GM12891 (cell line): ENCODE measurements around the gene BHLHE40.

Experiments
- DNase-seq: peaks from one replicate; pipeline ENCODE4 v3.0.0; 2011; ENCODE audit warnings: low spot score; ENCODE audit not compliant: insufficient read length
- FAIRE-seq: peaks from 2 replicates; lab custom pipeline; 2011; peaks lifted over from hg19 to GRCh38; lab: Jason Lieb, UNC
- PAX5 ChIP-seq: IDR thresholded peaks from 2 replicates; pipeline ENCODE4 v1.6.1; 2011; ENCODE audit warnings: low read length, moderate library complexity, mild to moderate bottlenecking; ENCODE audit not compliant: insufficient read depth, severe bottlenecking
- POLR2A ChIP-seq: IDR thresholded peaks from 2 replicates; pipeline ENCODE4 v1.6.1; 2011; ENCODE audit warnings: low read depth, low read length, control low read depth
- POLR2AphosphoS5 ChIP-seq: IDR thresholded peaks from 2 replicates; pipeline ENCODE4 v1.6.1; 2011; ENCODE audit warnings: low read depth, low read length, control low read depth
- POU2F2 ChIP-seq: IDR thresholded peaks from 2 replicates; pipeline ENCODE4 v1.6.1; 2011; ENCODE audit warnings: low read depth, mild to moderate bottlenecking, control low read depth, low read length, moderate library complexity
- SPI1 ChIP-seq: IDR thresholded peaks from 2 replicates; pipeline ENCODE4 v1.6.1; 2011; ENCODE audit warnings: low read depth, low read length, control low read depth
- TAF1 ChIP-seq: IDR thresholded peaks from 2 replicates; pipeline ENCODE4 v1.6.1; 2011; ENCODE audit warnings: low read depth, low read length, control low read depth

The BHLHE40 gene

GRCh38 chr3:4988983-4989834 lies 10.0 kb downstream of the BHLHE40 start:
- TF ChIP-seq SPI1 (no peak), PAX5 (no peak), TAF1 (no peak), POLR2A (no peak), POU2F2 (no peak), POLR2AphosphoS5 (no peak)
- FAIRE-seq = no peak
- no peak for DNase-seq

- no peak for TF ChIP-seq PAX5
- no peak for TF ChIP-seq TAF1
- TF ChIP-seq POLR2AphosphoS5 = no peak
- no peak for TF ChIP-seq POLR2A
- no peak for TF ChIP-seq SPI1
- no peak for TF ChIP-seq POU2F2
- no peak for DNase-seq
- FAIRE-seq = no peak
Measured at GRCh38 chr3:4990069-4990468, 10.8 kb downstream of the BHLHE40 start.

GRCh38 chr3:4992118-4992517 lies 12.9 kb downstream of the BHLHE40 start:
- no peak for FAIRE-seq
- no peak for DNase-seq
- TF ChIP-seq POU2F2 = no peak
- TF ChIP-seq PAX5 = no peak

- DNase-seq = no peak
- FAIRE-seq = no peak
- no peak for TF ChIP-seq TAF1
- TF ChIP-seq SPI1 = no peak
- no peak for TF ChIP-seq PAX5
- TF ChIP-seq POLR2A = no peak
- TF ChIP-seq POLR2AphosphoS5 = no peak
- no peak for TF ChIP-seq POU2F2
Measured at GRCh38 chr3:4993276-4994143, 14.3 kb downstream of the BHLHE40 start.

- TF ChIP-seq SPI1 (no peak), POLR2A (no peak), PAX5 (no peak), POU2F2 (no peak), TAF1 (no peak), POLR2AphosphoS5 (no peak)
- DNase-seq (no peak), FAIRE-seq (no peak)
Measured at GRCh38 chr3:4994144-4994730, 15.0 kb downstream of the BHLHE40 start.

- no peak for TF ChIP-seq POLR2AphosphoS5
- TF ChIP-seq POU2F2 = no peak
- TF ChIP-seq POLR2A = no peak
- TF ChIP-seq PAX5 = no peak
- TF ChIP-seq TAF1 = no peak
- TF ChIP-seq SPI1 = no peak
- no peak for DNase-seq
- no peak for FAIRE-seq
Measured at GRCh38 chr3:4994823-4995499, 15.7 kb downstream of the BHLHE40 start.

- DNase-seq = no peak
- no peak for FAIRE-seq
- TF ChIP-seq POLR2A (no peak), PAX5 (no peak), POLR2AphosphoS5 (no peak)
Measured at GRCh38 chr3:4995500-4996053, 16.3 kb downstream of the BHLHE40 start.

- no peak for TF ChIP-seq POLR2AphosphoS5
- TF ChIP-seq SPI1 = no peak
- TF ChIP-seq PAX5 = no peak
- no peak for TF ChIP-seq POLR2A
- no peak for TF ChIP-seq TAF1
- TF ChIP-seq POU2F2 = no peak
- no peak for FAIRE-seq
- DNase-seq = no peak
Measured at GRCh38 chr3:4996223-4996765, 17.1 kb downstream of the BHLHE40 start.
